T-helper 2 cell treated with Interferon-gamma antibody and Interleukin-4, amounts not matched to agents 100 ng/mL and 5 ng/mL, for 36 hours (primary cell): Measurements from ENCODE around the gene FUT4. TPM values are rescaled to one million over a fixed set of nuclear protein-coding genes. Genes with fewer than 3 reads are reported as not detected.
"Not testable (repeated sequence)": the region's sequence is repeated elsewhere in the genome, so short reads cannot be mapped to it uniquely, and the experiment has no call there.

Experiments
- intact Hi-C: fragments of 100-400 bp; cut with micrococcal nuclease; formaldehyde crosslinking; loops from one replicate; pipeline ENCODE4 v1.15.1; 2023
- total RNA-seq: library from RNA; stranded (reverse); gene quantifications from 2 replicates; pipeline ENCODE4 v1.2.3, GENCODE V29; 2022

The FUT4 gene
- total RNA-seq, 1 donor from 2014 or later = 8.7 TPM

DNA sequence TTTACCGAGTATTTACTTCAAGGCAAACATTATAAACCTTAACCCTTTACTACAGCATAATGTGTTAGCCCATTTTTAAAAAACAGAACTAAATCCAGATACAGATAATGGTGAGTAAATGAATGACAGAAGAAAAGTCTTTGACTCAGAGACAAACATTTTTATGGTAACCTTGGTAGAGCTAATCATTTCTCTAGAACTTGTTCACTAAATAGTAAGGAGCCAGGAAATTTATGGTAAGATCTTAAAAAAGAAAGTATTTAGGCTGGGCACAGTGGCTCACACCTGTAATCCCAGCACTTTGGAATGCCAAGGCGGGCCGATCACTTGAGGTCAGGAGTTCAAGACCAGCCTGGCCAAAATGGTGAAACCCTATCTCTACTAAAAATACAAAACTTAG, 11.5 kb upstream of the FUT4 start:
- intact Hi-C loops = no loop called here

DNA sequence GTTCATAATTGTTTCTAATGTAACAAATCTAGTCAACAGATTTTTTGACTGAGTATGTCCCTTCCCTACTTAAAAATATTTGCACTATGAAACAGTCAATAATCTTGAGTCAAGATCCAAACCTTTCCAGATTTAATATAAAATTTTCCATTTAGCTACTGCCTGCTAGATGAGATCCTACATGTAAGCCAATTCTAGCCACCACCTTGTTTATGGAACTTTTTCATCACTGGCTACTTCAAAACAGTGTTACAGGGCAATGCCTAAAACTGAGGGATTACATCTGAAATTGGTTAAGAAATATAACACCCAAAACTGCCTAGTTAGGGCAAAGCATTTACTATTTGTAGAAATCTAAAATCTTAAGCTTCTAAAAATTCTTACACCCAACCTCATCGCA, 10.5 kb upstream of the FUT4 start:
- intact Hi-C loops = no loop called here

DNA sequence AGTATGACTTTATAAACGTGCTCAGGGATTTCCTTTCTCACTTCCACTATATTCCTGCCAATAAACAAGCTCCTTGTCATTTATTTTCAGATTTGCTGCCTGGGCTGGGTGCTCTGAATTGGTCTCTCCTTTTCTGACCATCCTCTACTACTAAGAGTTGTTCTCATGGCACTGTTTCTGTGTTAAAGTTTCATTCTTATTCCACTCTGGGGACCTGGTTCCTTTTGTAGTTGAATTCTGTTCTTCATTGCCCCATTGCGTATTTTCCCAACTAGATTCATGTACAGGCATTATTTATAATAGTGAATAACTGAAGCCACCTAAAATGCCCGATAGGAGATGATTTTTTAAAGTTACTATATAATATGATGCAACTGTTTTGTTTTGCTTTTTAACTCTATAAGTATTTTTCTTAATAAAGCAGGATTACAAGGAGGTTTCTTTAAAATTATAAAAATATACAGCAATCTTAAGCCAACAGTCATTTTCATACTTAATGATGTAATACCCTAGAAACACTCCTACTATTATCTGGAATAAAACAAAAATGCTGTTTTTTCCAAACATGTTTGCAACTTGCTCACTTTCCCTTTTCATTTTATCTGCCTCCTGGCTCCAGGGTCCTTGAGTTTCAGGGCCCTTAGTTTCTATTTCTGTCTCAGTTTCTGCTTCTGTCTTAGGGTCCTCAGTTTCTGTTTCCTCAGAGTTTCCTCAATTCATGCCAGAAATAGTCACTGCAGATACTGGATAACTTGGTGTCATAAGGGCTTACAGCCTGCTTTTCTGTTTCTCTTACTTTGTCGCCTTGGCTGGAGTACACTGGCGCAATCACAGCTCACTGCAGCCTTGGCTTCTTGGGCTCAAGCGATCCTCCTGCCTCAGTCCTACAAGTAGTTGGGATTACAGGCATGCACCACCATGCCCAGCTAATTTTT, 9.8 kb upstream of the FUT4 start:
- intact Hi-C loops = no loop called here

DNA sequence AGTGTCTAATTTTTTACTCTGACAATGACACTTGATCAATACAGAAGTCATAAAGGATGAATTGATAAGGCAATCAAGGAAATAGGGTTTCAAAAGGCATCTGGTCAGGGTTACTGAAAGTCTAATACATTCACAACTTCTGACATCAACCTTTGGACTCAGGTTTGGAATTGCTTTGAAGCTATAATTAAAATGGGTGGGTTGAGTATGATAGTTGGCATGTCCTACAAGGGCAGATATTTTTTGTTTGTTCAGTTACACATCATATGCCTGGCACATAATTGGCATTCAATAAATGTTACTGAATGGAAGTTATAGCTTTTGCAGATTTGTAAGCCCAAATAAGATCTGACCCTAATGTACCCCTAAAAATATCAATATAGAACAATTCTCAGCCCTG, 7.3 kb upstream of the FUT4 start:
- intact Hi-C loops = no loop called here

DNA sequence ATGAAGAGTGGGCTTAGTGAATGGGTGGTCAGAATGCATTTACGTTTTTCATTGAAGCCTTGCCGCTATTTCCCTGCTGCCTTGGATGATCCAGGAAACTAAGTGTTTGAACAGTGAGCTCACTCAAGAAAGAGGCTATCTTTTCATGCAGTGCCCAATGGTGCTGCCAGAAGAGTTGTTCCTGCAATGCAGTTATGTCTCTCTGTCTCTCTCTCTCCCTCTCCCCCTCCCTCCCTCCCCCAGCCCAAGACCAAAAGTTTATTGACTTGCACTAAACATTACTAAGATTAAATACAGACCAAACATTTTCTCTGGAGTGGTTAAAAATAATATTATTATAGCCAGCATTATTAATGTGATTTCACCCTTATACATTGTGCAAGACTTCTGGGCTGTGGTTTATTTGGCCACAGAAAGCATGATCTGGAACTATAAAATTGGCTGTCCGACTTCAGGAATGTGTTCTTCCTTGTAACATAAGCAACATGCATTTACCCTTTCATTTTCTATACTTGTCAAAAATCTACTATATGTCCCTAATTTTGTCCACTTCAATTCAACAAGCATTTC, 6.6 kb upstream of the FUT4 start:
- intact Hi-C loops = no loop called here

DNA sequence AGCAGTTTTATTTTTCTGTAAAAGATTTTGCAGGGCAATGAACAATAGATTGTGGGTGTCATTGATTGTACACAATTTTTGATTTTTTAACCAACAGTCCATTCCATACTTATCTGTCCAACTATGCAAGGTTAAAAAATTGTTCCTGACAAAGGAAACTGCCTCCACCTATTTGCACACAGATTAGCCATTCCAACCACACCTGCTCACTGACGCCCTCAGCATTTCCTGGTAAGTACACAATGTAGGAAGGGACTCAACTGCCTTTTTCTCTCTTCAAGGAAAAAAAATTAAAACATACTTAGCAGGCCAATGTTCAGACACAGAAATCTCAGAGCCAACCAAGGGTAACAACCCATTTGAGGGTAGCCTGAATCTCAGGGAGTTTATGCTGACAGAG, 4.3 kb upstream of the FUT4 start:
- intact Hi-C loops = no loop called here

DNA sequence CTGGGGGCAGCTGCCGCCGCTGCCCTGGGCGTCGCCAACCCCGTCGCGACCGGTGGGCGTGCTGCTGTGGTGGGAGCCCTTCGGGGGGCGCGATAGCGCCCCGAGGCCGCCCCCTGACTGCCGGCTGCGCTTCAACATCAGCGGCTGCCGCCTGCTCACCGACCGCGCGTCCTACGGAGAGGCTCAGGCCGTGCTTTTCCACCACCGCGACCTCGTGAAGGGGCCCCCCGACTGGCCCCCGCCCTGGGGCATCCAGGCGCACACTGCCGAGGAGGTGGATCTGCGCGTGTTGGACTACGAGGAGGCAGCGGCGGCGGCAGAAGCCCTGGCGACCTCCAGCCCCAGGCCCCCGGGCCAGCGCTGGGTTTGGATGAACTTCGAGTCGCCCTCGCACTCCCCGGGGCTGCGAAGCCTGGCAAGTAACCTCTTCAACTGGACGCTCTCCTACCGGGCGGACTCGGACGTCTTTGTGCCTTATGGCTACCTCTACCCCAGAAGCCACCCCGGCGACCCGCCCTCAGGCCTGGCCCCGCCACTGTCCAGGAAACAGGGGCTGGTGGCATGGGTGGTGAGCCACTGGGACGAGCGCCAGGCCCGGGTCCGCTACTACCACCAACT, 1.0 kb downstream of the FUT4 start:
- intact Hi-C loops = loop anchor here (1.0 to 10.0 kb wide), 4 partner anchors 51 to 1243 kb away; partner anchors contain the start of genes ANKRD49, C11orf54, FAM76B and MRE11

DNA sequence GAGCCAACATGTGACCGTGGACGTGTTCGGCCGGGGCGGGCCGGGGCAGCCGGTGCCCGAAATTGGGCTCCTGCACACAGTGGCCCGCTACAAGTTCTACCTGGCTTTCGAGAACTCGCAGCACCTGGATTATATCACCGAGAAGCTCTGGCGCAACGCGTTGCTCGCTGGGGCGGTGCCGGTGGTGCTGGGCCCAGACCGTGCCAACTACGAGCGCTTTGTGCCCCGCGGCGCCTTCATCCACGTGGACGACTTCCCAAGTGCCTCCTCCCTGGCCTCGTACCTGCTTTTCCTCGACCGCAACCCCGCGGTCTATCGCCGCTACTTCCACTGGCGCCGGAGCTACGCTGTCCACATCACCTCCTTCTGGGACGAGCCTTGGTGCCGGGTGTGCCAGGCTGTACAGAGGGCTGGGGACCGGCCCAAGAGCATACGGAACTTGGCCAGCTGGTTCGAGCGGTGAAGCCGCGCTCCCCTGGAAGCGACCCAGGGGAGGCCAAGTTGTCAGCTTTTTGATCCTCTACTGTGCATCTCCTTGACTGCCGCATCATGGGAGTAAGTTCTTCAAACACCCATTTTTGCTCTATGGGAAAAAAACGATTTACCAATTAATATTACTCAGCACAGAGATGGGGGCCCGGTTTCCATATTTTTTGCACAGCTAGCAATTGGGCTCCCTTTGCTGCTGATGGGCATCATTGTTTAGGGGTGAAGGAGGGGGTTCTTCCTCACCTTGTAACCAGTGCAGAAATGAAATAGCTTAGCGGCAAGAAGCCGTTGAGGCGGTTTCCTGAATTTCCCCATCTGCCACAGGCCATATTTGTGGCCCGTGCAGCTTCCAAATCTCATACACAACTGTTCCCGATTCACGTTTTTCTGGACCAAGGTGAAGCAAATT, 1.8 kb downstream of the FUT4 start:
- intact Hi-C loops = loop anchor here (10.0 kb wide), 1 partner anchor 689 kb away; the partner anchor contains the start of gene SESN3

DNA sequence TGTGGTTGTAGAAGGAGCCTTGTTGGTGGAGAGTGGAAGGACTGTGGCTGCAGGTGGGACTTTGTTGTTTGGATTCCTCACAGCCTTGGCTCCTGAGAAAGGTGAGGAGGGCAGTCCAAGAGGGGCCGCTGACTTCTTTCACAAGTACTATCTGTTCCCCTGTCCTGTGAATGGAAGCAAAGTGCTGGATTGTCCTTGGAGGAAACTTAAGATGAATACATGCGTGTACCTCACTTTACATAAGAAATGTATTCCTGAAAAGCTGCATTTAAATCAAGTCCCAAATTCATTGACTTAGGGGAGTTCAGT, 2.4 kb downstream of the FUT4 start:
- intact Hi-C loops = loop anchor here (10.0 kb wide), 1 partner anchor 689 kb away; the partner anchor contains the start of gene SESN3

DNA sequence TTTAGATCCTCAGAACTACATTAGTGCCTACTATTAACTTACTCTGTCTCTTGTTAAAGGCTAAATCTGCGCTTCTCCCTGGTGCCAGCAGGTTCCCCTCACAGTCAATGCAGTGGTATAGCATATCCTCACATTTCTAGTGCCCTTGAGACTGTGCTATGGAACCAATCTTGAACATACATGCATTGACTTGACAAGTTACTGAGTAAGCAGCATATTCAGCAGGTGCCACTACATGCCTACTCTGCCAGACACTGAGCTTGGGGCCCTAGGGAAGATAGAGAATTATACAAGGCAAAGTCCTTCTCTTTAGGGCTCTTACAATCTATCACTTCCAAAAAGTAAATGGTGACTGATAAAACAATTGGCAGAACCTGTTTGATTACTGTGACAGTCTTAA, 3.2 kb downstream of the FUT4 start:
- intact Hi-C loops = loop anchor here (10.0 kb wide), 1 partner anchor 688 kb away; the partner anchor contains the start of gene SESN3

DNA sequence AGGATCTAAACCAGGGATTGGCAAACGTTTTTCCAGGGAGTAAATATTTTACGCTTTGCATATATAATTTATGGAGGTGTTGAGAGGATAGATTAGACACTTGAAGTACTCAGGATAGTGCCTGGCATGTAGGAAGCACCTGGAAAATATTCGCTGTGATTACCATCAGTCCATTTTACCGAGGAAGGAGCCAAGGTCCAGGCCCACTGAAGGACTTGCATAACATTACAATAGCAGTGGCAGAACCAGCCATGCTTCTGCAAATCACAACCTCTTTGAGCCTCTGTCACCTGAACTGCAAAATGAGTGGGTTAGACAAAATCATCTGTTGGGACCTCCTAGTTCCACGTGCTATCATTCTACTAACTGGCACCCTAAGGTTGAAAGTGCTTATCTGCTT, 5.4 kb downstream of the FUT4 start:
- intact Hi-C loops = loop anchor here (10.0 kb wide), 1 partner anchor 686 kb away; the partner anchor contains the start of gene SESN3

DNA sequence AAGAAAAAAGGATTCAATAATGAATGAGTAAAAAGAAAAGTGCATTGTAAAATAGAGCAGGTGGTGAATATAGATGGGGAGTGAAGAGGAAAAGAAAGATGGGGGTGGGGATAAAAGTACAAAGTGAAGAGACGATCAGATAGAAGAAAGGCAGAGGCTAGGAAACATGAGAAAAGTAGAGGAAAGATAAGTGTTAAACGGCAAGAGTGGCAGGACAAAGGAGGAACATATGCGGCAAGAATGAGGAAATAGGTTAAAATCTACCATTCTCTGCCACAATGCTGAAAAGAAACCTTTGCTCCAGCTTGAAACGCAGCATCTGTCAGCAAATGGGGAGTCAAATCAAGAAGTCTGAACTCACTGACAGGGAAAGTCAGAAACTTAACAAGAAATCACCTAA, 6.8 kb downstream of the FUT4 start:
- intact Hi-C loops = no loop called here

DNA sequence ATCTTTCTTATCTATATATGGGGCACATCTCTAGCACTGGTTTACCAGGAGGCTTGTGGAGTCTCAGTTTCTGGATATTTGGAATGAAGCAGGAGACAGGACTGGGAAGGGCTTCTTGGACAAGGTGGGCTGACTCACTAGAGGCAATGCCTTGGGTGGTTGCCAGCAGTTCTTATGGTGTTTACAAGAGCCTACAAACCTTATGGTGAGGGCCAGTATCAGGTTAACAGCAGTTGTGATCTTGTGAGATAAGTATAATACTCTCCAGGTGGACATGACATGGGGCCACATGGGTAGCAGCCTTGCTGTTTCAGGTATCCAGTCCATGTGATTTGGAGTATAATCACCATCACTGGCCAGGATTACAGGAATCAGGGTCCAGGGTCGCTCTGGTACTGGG, 10.2 kb downstream of the FUT4 start:
- intact Hi-C loops = no loop called here

DNA sequence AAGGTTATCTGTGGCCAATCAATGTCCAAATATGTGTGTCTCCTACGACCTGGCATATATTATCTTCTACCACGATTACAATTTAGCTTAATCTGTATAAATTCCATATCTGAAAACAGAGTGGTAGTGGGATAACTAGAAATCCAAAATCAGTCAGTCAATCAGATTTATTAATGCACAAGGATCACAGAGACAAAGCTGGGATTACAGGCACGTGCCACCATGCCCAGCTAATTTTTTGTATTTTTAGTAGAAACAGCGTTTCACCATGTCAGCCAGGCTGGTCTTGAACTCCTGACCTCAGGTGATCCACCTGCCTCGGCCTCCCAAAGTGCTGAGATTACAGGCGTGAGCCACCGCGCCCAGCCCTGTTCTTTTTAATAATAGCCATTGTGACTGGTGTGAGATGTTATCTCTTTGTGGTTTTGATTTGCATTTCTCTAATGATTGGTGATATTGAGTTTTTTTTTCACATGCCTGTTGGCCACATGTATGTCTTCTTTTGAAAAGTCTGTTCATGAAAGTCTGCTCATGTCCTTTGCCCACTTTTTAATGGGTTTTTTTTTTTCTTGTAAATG, 12.1 kb downstream of the FUT4 start:
- intact Hi-C loops = not testable (repeated sequence)

DNA sequence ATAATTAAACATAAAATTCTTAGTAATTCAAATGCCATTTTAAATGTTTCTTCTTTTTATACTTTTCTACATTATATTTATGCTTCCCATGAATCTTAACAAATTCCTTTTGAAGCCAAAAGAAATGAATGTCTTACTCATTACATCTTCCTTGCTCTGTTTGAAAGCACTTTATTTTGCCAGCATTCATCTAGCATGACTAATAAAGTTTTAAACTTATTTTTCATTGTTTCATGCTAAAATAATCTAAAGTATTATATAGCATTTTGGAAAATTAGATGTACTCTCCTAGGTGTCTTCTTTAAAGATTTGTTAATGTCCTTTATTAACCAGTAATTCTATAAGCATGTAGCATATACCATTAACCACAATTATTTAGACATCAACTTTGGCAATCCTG, 13.7 kb downstream of the FUT4 start:
- intact Hi-C loops = no loop called here

DNA sequence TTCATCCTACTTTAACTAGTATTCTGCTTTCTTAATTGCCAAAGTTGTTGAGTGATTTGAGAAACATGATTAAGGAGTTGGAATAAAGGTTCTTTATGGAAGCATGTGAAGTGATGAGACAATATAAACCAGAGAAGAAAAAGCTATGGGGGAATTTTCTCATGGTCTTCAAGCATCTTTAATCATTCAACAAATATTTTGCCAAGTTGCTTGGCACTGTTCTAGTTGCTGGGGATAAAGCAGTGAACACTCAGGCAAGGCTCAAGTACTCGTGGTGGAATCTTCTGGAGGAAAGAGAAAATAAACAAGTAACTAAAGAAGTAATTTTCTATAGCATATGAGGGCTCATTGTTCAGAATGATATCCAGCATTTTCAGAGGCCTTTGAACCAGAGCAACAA, 14.3 kb downstream of the FUT4 start:
- intact Hi-C loops = no loop called here

DNA sequence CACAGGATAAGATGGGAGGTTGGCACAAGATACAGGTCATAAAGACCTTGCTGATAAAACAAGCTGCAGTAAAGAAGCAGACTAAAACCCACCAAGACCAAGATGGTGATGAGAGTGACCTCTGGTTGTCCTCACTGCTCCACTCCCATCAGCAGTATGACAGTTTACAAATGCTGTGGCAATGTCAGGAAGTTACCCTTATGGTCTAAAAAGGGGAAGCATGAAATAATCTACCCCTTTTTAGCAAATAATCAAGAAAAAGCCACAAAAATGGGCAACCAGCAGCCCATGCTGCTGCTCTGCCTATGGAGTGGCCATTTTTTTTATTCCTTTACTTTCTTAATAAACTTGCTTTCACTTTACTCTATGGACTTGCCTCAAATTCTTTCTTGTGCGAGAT, 14.7 kb downstream of the FUT4 start:
- intact Hi-C loops = no loop called here

DNA sequence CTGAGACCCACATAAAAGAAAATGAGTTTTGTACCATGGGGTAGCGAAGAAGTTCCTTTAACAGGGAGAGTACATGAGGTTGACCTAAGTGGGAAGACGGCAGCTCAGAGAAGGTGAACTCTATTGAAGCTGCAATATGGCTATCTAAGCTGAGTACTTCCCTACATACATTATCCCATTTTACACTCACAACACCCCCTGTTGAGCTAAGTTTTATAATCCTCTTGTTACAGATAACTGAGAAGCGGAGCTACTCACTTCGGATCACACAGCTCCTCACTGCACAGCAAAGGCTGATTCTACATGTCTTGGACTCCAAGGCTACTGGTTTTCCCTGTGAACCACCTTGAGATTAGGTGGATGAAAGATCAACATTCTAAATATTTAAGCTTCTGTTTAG, 15.2 kb downstream of the FUT4 start:
- intact Hi-C loops = no loop called here

DNA sequence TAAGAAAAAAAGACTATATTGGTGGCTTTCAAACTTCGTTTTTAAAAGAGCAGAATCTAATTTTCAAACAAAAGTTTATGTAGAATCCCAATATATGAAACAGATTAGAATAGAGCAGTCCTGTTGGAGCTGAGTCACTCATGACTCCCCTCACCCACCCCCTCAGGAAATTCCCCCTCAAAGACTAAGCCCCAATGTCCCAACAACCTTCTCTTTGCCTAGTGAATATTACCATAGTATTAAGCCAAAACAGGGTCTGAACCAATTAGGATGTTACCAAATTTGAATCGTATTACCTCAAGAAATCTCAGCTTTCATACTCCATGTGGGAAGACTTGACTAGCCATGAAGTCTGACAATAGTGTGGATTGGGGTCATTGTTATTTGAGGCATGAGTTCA, 15.6 kb downstream of the FUT4 start:
- intact Hi-C loops = no loop called here

DNA sequence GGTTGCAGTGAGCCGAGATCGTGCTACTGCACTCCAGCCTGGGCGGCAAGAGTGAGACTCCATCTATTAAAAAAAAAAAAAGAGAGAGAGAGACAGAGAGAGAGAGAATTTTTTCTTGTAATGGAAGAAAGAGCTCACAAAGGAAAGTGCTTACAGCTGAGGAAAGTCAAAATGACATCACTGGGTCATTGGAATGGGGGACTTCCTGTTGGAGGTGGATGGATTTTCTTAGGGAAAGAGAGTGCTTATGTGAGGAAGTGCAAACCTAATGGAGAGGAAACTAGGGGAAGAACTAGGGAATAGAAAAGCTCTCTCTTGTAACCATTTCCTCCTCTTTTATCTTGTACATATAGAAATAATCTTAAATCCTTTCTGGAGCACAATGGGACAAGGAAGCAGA, 17.1 kb downstream of the FUT4 start:
- intact Hi-C loops = no loop called here
